ENCODE measurements around the gene HSPB9.
"Not testable (repeated sequence)": the region's sequence is repeated elsewhere in the genome, so short reads cannot be mapped to it uniquely, and the experiment has no call there.

HSPB9 gene

DNA sequence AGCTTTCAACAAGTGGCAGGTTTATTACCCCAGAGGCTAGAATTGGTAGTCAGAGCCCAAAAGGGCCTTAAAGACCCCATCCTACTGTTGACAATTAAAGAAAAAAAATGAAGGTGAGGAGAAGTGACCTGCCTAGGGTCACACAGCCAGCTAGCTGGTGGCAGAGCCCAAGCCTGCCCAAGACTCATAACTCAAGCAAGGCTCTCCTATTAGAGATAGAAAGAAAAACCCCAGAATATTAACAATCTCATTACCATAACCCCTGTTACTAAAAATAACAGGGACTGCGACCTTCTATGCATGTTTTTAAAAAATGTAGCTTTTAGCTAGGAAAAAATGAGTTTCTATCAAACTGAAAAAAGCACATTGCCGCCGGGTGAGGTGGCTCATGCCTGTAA, 14.0 kb downstream of the HSPB9 start:
- no peaks in the 10 kb centered on the region for H3K27me3 ChIP-seq (ENCODE audit: insufficient read depth, poor library complexity, severe bottlenecking)
- no peak for DNase-seq (ENCODE audit: low read depth in 1 of 2, low spot score in 1 of 2)
- no peak overlapping the region for H3K4me3 ChIP-seq (replicated peaks; ENCODE audit: insufficient read depth, low read length)
- H3K27ac ChIP-seq (replicated peaks): no peak overlapping the region
- TF ChIP-seq, protein P1, sequence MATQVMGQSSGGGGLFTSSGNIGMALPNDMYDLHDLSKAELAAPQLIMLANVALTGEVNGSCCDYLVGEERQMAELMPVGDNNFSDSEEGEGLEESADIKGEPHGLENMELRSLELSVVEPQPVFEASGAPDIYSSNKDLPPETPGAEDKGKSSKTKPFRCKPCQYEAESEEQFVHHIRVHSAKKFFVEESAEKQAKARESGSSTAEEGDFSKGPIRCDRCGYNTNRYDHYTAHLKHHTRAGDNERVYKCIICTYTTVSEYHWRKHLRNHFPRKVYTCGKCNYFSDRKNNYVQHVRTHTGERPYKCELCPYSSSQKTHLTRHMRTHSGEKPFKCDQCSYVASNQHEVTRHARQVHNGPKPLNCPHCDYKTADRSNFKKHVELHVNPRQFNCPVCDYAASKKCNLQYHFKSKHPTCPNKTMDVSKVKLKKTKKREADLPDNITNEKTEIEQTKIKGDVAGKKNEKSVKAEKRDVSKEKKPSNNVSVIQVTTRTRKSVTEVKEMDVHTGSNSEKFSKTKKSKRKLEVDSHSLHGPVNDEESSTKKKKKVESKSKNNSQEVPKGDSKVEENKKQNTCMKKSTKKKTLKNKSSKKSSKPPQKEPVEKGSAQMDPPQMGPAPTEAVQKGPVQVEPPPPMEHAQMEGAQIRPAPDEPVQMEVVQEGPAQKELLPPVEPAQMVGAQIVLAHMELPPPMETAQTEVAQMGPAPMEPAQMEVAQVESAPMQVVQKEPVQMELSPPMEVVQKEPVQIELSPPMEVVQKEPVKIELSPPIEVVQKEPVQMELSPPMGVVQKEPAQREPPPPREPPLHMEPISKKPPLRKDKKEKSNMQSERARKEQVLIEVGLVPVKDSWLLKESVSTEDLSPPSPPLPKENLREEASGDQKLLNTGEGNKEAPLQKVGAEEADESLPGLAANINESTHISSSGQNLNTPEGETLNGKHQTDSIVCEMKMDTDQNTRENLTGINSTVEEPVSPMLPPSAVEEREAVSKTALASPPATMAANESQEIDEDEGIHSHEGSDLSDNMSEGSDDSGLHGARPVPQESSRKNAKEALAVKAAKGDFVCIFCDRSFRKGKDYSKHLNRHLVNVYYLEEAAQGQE (IDR thresholded peaks at IDR 0.05; ENCODE audit: insufficient replicate concordance, low read depth): no peak
- TF ChIP-seq, protein P2, sequence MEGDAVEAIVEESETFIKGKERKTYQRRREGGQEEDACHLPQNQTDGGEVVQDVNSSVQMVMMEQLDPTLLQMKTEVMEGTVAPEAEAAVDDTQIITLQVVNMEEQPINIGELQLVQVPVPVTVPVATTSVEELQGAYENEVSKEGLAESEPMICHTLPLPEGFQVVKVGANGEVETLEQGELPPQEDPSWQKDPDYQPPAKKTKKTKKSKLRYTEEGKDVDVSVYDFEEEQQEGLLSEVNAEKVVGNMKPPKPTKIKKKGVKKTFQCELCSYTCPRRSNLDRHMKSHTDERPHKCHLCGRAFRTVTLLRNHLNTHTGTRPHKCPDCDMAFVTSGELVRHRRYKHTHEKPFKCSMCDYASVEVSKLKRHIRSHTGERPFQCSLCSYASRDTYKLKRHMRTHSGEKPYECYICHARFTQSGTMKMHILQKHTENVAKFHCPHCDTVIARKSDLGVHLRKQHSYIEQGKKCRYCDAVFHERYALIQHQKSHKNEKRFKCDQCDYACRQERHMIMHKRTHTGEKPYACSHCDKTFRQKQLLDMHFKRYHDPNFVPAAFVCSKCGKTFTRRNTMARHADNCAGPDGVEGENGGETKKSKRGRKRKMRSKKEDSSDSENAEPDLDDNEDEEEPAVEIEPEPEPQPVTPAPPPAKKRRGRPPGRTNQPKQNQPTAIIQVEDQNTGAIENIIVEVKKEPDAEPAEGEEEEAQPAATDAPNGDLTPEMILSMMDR (IDR thresholded peaks at IDR 0.05; ENCODE audit: insufficient read depth, low read length): no peak
- TF ChIP-seq SPI1 (IDR thresholded peaks at IDR 0.05; ENCODE audit: borderline replicate concordance, low read depth): no peak
- no peak for TF ChIP-seq POLR2AphosphoS5 (IDR thresholded peaks at IDR 0.05; ENCODE audit: low read depth)
- TF ChIP-seq GABPA (IDR thresholded peaks at IDR 0.05; ENCODE audit: low read depth): no peak

DNA sequence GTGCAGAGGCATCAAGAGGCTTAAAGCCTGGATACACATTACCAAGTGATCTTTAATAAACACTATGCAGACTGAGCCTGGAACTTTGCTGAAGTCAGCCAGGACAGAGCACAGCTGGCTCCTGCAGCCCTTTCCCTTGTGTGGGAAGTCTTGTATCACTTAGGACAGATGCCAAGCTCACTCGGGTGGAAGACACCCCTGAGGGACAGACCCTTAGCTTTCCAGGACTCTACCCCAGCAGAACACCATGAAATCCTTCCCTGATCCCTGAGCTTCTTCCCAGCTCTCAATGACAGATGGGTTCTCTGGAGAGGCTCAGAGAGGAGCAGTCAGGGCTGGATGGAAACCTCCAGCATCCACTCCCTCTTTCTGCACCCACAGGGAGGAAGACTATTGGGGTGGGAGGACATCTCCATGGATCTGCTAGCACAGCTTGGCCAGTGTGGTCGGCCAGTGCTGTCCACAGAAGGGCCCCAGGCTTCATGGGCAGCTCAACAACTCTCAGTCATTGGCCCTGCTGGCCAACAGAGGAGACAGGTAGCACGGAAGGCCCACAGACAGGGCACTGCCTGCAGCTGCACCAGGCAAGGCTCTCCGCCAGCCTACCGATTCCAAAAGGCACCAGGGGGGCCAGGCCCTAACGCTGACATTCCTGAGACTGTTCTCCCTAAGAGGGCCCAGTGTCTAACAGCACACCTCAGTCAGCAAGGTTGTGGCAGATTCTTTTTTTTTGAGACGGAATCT, 16.3 kb downstream of the HSPB9 start:
- H3K4me3 ChIP-seq (replicated peaks; ENCODE audit: insufficient read depth, low read length): no peak overlapping the region
- TF ChIP-seq SPI1 (IDR thresholded peaks at IDR 0.05; ENCODE audit: borderline replicate concordance, low read depth): no peak
- TF ChIP-seq GABPA (IDR thresholded peaks at IDR 0.05; ENCODE audit: low read depth): no peak
- TF ChIP-seq, protein P2 (IDR thresholded peaks at IDR 0.05; ENCODE audit: insufficient read depth, low read length): no peak
- no peak for TF ChIP-seq POLR2AphosphoS5 (IDR thresholded peaks at IDR 0.05; ENCODE audit: low read depth)
- TF ChIP-seq, protein P1 (IDR thresholded peaks at IDR 0.05; ENCODE audit: insufficient replicate concordance, low read depth): no peak
- H3K27me3 ChIP-seq (ENCODE audit: insufficient read depth, poor library complexity, severe bottlenecking): no peaks in the 10 kb centered on the region
- DNase-seq (ENCODE audit: low read depth in 1 of 2, low spot score in 1 of 2): no peak
- H3K27ac ChIP-seq (replicated peaks): no peak overlapping the region

DNA sequence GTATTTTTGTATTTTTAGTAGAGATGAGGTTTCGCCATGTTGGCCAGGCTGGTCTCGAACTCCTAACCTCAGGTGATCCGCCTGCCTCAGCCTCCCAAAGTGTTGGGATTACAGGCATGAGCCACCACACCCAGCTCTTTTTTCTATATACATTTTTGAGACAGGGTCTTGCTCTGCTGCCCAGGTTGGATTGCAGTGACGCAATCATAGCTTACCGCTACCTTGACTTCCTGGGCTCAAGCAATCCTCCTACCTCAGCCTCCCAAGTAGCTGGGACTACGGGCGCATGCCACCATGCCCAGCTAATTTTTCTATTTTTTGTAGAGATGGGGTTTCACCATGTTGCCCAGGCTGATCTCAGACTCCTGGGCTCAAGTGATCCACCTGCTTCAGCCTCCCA, 18.1 kb downstream of the HSPB9 start:
- not testable (repeated sequence) for H3K27ac ChIP-seq (replicated peaks); DNase-seq (ENCODE audit: low read depth in 1 of 2, low spot score in 1 of 2); H3K27me3 ChIP-seq (ENCODE audit: insufficient read depth, poor library complexity, severe bottlenecking); H3K4me3 ChIP-seq (replicated peaks; ENCODE audit: insufficient read depth, low read length)

DNA sequence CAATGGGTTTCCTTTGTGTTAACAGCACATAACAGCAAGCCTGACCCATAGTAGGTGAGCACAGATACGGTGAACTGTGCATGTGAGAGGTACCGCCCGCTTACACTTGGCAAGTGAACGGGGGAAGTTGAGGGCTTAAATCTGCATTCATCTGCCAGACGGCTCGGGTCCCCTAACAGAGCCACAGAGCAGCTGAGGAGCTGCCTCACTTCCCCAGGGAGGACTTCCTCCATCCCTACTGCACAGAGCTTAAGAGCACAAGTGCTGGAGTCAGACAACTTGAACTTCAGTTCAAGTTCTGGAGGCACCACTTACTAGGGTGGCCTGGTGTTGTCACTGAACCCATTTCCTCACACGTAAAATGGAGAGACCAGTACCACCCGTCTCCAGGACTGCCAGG, 18.8 kb downstream of the HSPB9 start:
- Histone ChIP-seq H3K27ac (replicated peaks) (no peak overlapping the region), H3K4me3 (replicated peaks; ENCODE audit: insufficient read depth, low read length) (no peak overlapping the region), H3K27me3 (ENCODE audit: insufficient read depth, poor library complexity, severe bottlenecking) (no peaks in the 10 kb centered on the region)
- TF ChIP-seq SPI1 (IDR thresholded peaks at IDR 0.05; ENCODE audit: borderline replicate concordance, low read depth) (peak; percentile 66; the same call in 1 of the 2 replicates), GABPA (IDR thresholded peaks at IDR 0.05; ENCODE audit: low read depth) (no peak)
- peak in 1 of 2 experiments; percentile 49 for DNase-seq (ENCODE audit: low read depth in 1 of 2, low spot score in 1 of 2)
